WTC11 (cell line): Measurements from ENCODE around the gene SBK1. TPM values are rescaled to one million over a fixed set of nuclear protein-coding genes. Genes with fewer than 3 reads are reported as not detected.

ENCODE experiments used
- ATAC-seq: fragments of 200-7000 bp; cut with Tn5 transposase; 2 replicates; pipeline ENCODE4 v1.10.0; 2021; ENCODE audit warnings: mild to moderate bottlenecking, moderate library complexity
- CTCF ChIA-PET: fragments of 300-600 bp; sonication (Branson Sonifier 250); formaldehyde crosslinking; loops from one replicate; lab custom pipeline; 2021; ENCODE audit warnings: antibody characterized with exemption; lab: Charles Lee
- POLR2A ChIA-PET: fragments of 350-600 bp; sonication (Branson Sonifier 250); formaldehyde crosslinking; loops from one replicate; lab custom pipeline; 2021; ENCODE audit warnings: antibody characterized with exemption; lab: Charles Lee
- DNase-seq: peaks from one replicate; pipeline ENCODE4 v3.0.0; 2021; ENCODE audit warnings: low spot score
- H3K27ac Mint-ChIP-seq: 2 replicates; pipeline ENCODE4 v1.8.0; 2021; ENCODE audit warnings: mixed read lengths
- H3K27me3 Mint-ChIP-seq: 2 replicates; pipeline ENCODE4 v1.8.0; 2021; ENCODE audit warnings: low read depth, mild to moderate bottlenecking, moderate library complexity, mixed read lengths
- H3K36me3 Mint-ChIP-seq: 2 replicates; pipeline ENCODE4 v1.8.0; 2021; ENCODE audit warnings: mixed read lengths
- H3K4me1 Mint-ChIP-seq: 2 replicates; pipeline ENCODE4 v1.8.0; 2022; ENCODE audit warnings: mixed read lengths
- H3K4me3 Mint-ChIP-seq: 2 replicates; pipeline ENCODE4 v1.8.0; 2021; ENCODE audit warnings: mild to moderate bottlenecking, moderate library complexity, mixed read lengths
- H3K9me3 Mint-ChIP-seq: 2 replicates; pipeline ENCODE4 v1.8.0; 2021; ENCODE audit warnings: mixed read lengths
- CDX4 ChIP-seq: fragments of 250-450 bp; sonication (Bioruptor Pico); IDR thresholded peaks from 2 replicates; pipeline ENCODE4 v1.9.0; 2021; ENCODE audit warnings: moderate library complexity, mild to moderate bottlenecking, inconsistent platforms, borderline replicate concordance
- E2F1 ChIP-seq: sonication (generic); formaldehyde crosslinking; IDR thresholded peaks from 2 replicates; pipeline ENCODE4 v1.8.0; 2022; ENCODE audit warnings: mild to moderate bottlenecking, missing genetic modification reagents
- E2F5 ChIP-seq: sonication (generic); formaldehyde crosslinking; IDR thresholded peaks from 2 replicates; pipeline ENCODE4 v1.8.1; 2022; ENCODE audit warnings: mild to moderate bottlenecking, moderate library complexity, missing genetic modification reagents
- ETV6 ChIP-seq: sonication (generic); formaldehyde crosslinking; IDR thresholded peaks from 2 replicates; pipeline ENCODE4 v1.8.1; 2022; ENCODE audit warnings: mild to moderate bottlenecking, missing genetic modification reagents
- FOXJ3 ChIP-seq: sonication (generic); formaldehyde crosslinking; IDR thresholded peaks from 2 replicates; pipeline ENCODE4 v1.9.0; 2021; ENCODE audit warnings: missing genetic modification reagents, mild to moderate bottlenecking, borderline replicate concordance
- FOXK1 ChIP-seq: sonication (generic); formaldehyde crosslinking; IDR thresholded peaks from 2 replicates; pipeline ENCODE4 v1.8.0; 2022; ENCODE audit warnings: mild to moderate bottlenecking, moderate library complexity, missing genetic modification reagents
- GTF2I ChIP-seq: fragments of 250-450 bp; sonication (Bioruptor Pico); conservative IDR thresholded peaks from 2 replicates; pipeline ENCODE4 v1.4.0; 2021; ENCODE audit warnings: mild to moderate bottlenecking
- HMGA2 ChIP-seq: fragments of 250-450 bp; sonication (Bioruptor Pico); IDR thresholded peaks from 2 replicates; pipeline ENCODE4 v1.4.0; 2021; ENCODE audit warnings: mild to moderate bottlenecking, moderate library complexity
- JAZF1 ChIP-seq: fragments of 250-450 bp; sonication (Bioruptor Pico); IDR thresholded peaks from 2 replicates; pipeline ENCODE4 v1.9.0; 2021; ENCODE audit warnings: moderate library complexity, mild to moderate bottlenecking, inconsistent platforms
- MLX ChIP-seq: sonication (generic); formaldehyde crosslinking; IDR thresholded peaks from 2 replicates; pipeline ENCODE4 v1.8.1; 2023; ENCODE audit warnings: mild to moderate bottlenecking, missing genetic modification reagents, moderate library complexity
- OVOL2 ChIP-seq: fragments of 250-450 bp; sonication (Bioruptor Pico); IDR thresholded peaks from 2 replicates; pipeline ENCODE4 v1.9.0; 2021; ENCODE audit warnings: mild to moderate bottlenecking, borderline replicate concordance
- RELA ChIP-seq: sonication (generic); formaldehyde crosslinking; IDR thresholded peaks from 2 replicates; pipeline ENCODE4 v1.8.1; 2022; ENCODE audit warnings: missing genetic modification reagents, mild to moderate bottlenecking, borderline replicate concordance
- TEAD4 ChIP-seq: sonication (generic); formaldehyde crosslinking; IDR thresholded peaks from 2 replicates; pipeline ENCODE4 v1.8.0; 2022; ENCODE audit warnings: mild to moderate bottlenecking, missing genetic modification reagents
- ZBTB43 ChIP-seq: sonication (generic); formaldehyde crosslinking; IDR thresholded peaks from 2 replicates; pipeline ENCODE4 v1.8.1; 2023; ENCODE audit warnings: mild to moderate bottlenecking, missing genetic modification reagents
- ZNF121 ChIP-seq: sonication (generic); formaldehyde crosslinking; IDR thresholded peaks from 2 replicates; pipeline ENCODE4 v1.8.0; 2023; ENCODE audit warnings: missing genetic modification reagents
- ZNF138 ChIP-seq: sonication (generic); formaldehyde crosslinking; conservative IDR thresholded peaks from 2 replicates; pipeline ENCODE4 v1.8.1; 2022; ENCODE audit warnings: mild to moderate bottlenecking, moderate library complexity, missing genetic modification reagents
- ZNF219 ChIP-seq: sonication (generic); formaldehyde crosslinking; IDR thresholded peaks from 2 replicates; pipeline ENCODE4 v1.8.0; 2023; ENCODE audit warnings: missing genetic modification reagents, mild to moderate bottlenecking, borderline replicate concordance
- ZNF423 ChIP-seq: fragments of 250-450 bp; sonication (Bioruptor Pico); IDR thresholded peaks from 2 replicates; pipeline ENCODE4 v2.1.2; 2022; ENCODE audit warnings: mild to moderate bottlenecking, moderate library complexity
- ZNF512 ChIP-seq: sonication (generic); formaldehyde crosslinking; IDR thresholded peaks from 2 replicates; pipeline ENCODE4 v1.8.1; 2022; ENCODE audit warnings: missing genetic modification reagents, borderline replicate concordance
- ZNF532 ChIP-seq: fragments of 250-450 bp; sonication (Bioruptor Pico); IDR thresholded peaks from 2 replicates; pipeline ENCODE4 v1.9.0; 2021; ENCODE audit warnings: mild to moderate bottlenecking, borderline replicate concordance
- ZNF671 ChIP-seq: fragments of 250-450 bp; sonication (Bioruptor Pico); IDR thresholded peaks from 2 replicates; pipeline ENCODE4 v1.8.0; 2021; ENCODE audit warnings: mild to moderate bottlenecking
- ZSCAN18 ChIP-seq: fragments of 250-450 bp; sonication (Bioruptor Pico); IDR thresholded peaks from 2 replicates; pipeline ENCODE4 v2.1.2; 2022; ENCODE audit warnings: mild to moderate bottlenecking, moderate library complexity
- total RNA-seq: library from RNA; stranded (reverse); gene quantifications from 3 replicates; pipeline ENCODE4 v1.2.3, GENCODE V29; 2021

Gene SBK1
- total RNA-seq, 1 experiment from 2014 or later: 85.7 TPM

GRCh38 chr16:28300327-28300726 is 8.0 kb downstream of the SBK1 start:
- Mint-ChIP-seq H3K27ac (no peak overlapping the region), H3K27me3 (no peaks in the 10 kb centered on the region), H3K9me3 (no peaks in the 10 kb centered on the region), H3K4me1 (peaks cover 33% of the 10 kb centered on the region), H3K4me3 (no peak overlapping the region), H3K36me3 (peaks cover 23% of the 10 kb centered on the region)
- TF ChIP-seq ZNF121 (CRISPR knock-in tag) (peak; percentile 79), TEAD4 (CRISPR knock-in tag) (no peak), ZBTB43 (CRISPR knock-in tag) (no peak), HMGA2 (CRISPR knock-in tag) (no peak)
- no peak for DNase-seq
- POLR2A ChIA-PET: no interaction called here
- ATAC-seq: no peak
- CTCF ChIA-PET: interaction anchor here (1.0 to 3.0 kb wide), 3 partner anchors 13 to 22 kb away, joined by 3 to 12 read pairs (median 7); no protein-coding TSS in a partner anchor

GRCh38 chr16:28301154-28301553 is 8.8 kb downstream of the SBK1 start:
- Mint-ChIP-seq H3K27me3 (no peaks in the 10 kb centered on the region), H3K4me1 (peaks cover 31% of the 10 kb centered on the region), H3K4me3 (no peak overlapping the region), H3K36me3 (peaks cover 26% of the 10 kb centered on the region), H3K9me3 (no peaks in the 10 kb centered on the region), H3K27ac (no peak overlapping the region)
- ChIA-PET CTCF (interaction anchor here (0.8 to 3.0 kb wide), 4 partner anchors 12 to 23 kb away, joined by 3 to 12 read pairs (median 6); no protein-coding TSS in a partner anchor), POLR2A (no interaction called here)
- ATAC-seq (no peak), DNase-seq (no peak)
- no peak for TF ChIP-seq E2F1 (CRISPR knock-in tag)
- no peak for TF ChIP-seq FOXJ3 (CRISPR knock-in tag)
- TF ChIP-seq JAZF1 (CRISPR knock-in tag): no peak
- no peak for TF ChIP-seq ZNF532 (CRISPR knock-in tag)
- no peak for TF ChIP-seq ZNF512 (CRISPR knock-in tag)
- TF ChIP-seq OVOL2: no peak
- no peak for TF ChIP-seq ZNF219 (CRISPR knock-in tag)
- TF ChIP-seq ZNF138 (CRISPR knock-in tag): no peak
- TF ChIP-seq ETV6 (CRISPR knock-in tag): no peak
- TF ChIP-seq ZNF423: no peak
- no peak for TF ChIP-seq ZNF671
- TF ChIP-seq ZSCAN18: no peak
- no peak for TF ChIP-seq FOXK1
- no peak for TF ChIP-seq MLX (CRISPR knock-in tag)
- no peak for TF ChIP-seq GTF2I (CRISPR knock-in tag)
- TF ChIP-seq E2F5: no peak
- TF ChIP-seq RELA (CRISPR knock-in tag): no peak
- no peak for TF ChIP-seq CDX4 (CRISPR knock-in tag)
